K562 (cell line): ENCODE measurements around the gene WTIP. TPM values are rescaled to one million over a fixed set of nuclear protein-coding genes. Genes with fewer than 3 reads are reported as not detected.

Experiments used
- ATAC-seq: fragments of 200-7000 bp; cut with Tn5 transposase; 3 replicates; pipeline ENCODE4 v1.9.1; 2020; ENCODE audit warnings: moderate library complexity
- BruUV-seq: library from RNA; stranded (reverse); fragments of 400-500 nt; replicated peaks from 2 replicates; lab custom pipeline; 2021; lab: Mats Ljungman, UMichigan
- CTCF ChIA-PET: fragments of 300-600 bp; formaldehyde crosslinking; extraction: SDS; loops from one replicate; lab custom pipeline; 2021; ENCODE audit warnings: low intra/inter-chr PET ratio; lab: Yijun Ruan, JAX
- POLR2A ChIA-PET: fragments of 300-600, 350-650 bp; sonication (Branson Sonifier 250); formaldehyde crosslinking; extraction: SDS; loops from one replicate; lab custom pipeline; 2021; ENCODE audit warnings: antibody characterized with exemption, inconsistent platforms; lab: Yijun Ruan, JAX
- DNase-seq, 4 experiments: peaks; one replicate each; pipeline versions ENCODE4 v3.0.0 to v3.0.0-alpha.2; 2011 to 2018; ENCODE audit warnings: low spot score in 3 of 4, mixed read lengths in 3 of 4; ENCODE audit errors: extremely low read depth in 1 of 4
- FAIRE-seq: peaks from 2 replicates; lab custom pipeline; 2011; peaks lifted over from hg19 to GRCh38; lab: Jason Lieb, UNC
- H2AFZ ChIP-seq: 2 replicates; pipeline ENCODE4 v1.6.0; 2011; ENCODE audit warnings: low read depth, low read length, control low read depth, inconsistent platforms
- H3K27ac ChIP-seq: fragments of 200-600 bp; 3 replicates; pipeline ENCODE4 v1.8.0; 2011; ENCODE audit warnings: low read depth, mild to moderate bottlenecking, control low read depth, inconsistent platforms, low read length, moderate library complexity, mixed read lengths; ENCODE audit errors: extremely low read depth
- H3K27me3 ChIP-seq, 2 experiments: fragments of 300-600 bp in 1 of 2; 2 replicates in 1 of 2; 3 replicates in 1 of 2; pipeline versions ENCODE4 v1.6.0 to v1.8.0; 2011; ENCODE audit warnings: inconsistent platforms in 2 of 2, low read length in 2 of 2, mild to moderate bottlenecking in 1 of 2, mixed read lengths in 1 of 2, moderate library complexity in 1 of 2; ENCODE audit not compliant: control insufficient read depth in 2 of 2, insufficient read depth in 2 of 2
- H3K36me3 ChIP-seq: fragments of 300-600 bp; 3 replicates; pipeline ENCODE4 v1.8.0; 2011; ENCODE audit warnings: mild to moderate bottlenecking, low read length, inconsistent platforms; ENCODE audit not compliant: control insufficient read depth, insufficient read depth
- H3K4me1 ChIP-seq, 2 experiments: fragments of 200-600 bp in 1 of 2; replicated peaks in 1 of 2; 2 replicates in 1 of 2; 3 replicates in 1 of 2; pipeline versions ENCODE4 v1.5.1 to v1.8.0; 2011; ENCODE audit warnings: inconsistent platforms in 2 of 2, low read length in 2 of 2, mild to moderate bottlenecking in 1 of 2, mixed read lengths in 1 of 2, moderate library complexity in 1 of 2; ENCODE audit not compliant: control insufficient read depth in 2 of 2, insufficient read depth in 2 of 2
- H3K4me2 ChIP-seq: 2 replicates; pipeline ENCODE4 v1.6.1; 2011; ENCODE audit warnings: low read length, control low read depth, inconsistent platforms, mixed read lengths; ENCODE audit not compliant: insufficient read depth
- H3K4me3 ChIP-seq: fragments of 200-600 bp; sonication (generic), shearing (Covaris generic); 2 replicates; pipeline ENCODE4 v1.5.1; 2016; ENCODE audit warnings: control low read depth, inconsistent platforms
- H3K79me2 ChIP-seq: fragments of 200-600 bp; 3 replicates; pipeline ENCODE4 v1.8.0; 2011; ENCODE audit warnings: low read length, inconsistent platforms; ENCODE audit not compliant: control insufficient read depth, insufficient read depth
- H3K9ac ChIP-seq, 2 experiments: 2 replicates each; pipeline versions ENCODE4 v1.6.0 to v1.6.1; 2011; ENCODE audit warnings: low read depth in 2 of 2, low read length in 2 of 2, control low read depth in 1 of 2, inconsistent platforms in 1 of 2, mild to moderate bottlenecking in 1 of 2, mixed read lengths in 1 of 2; ENCODE audit not compliant: insufficient read depth in 1 of 2
- H3K9me1 ChIP-seq: one replicate; pipeline ENCODE4 v1.6.0; 2011; ENCODE audit warnings: inconsistent platforms, mild to moderate bottlenecking, low read length, moderate library complexity; ENCODE audit not compliant: control insufficient read depth, insufficient read depth
- H3K9me3 ChIP-seq: replicated peaks from 2 replicates; pipeline ENCODE4 v1.5.1; 2011; ENCODE audit warnings: low read depth, low read length, inconsistent platforms; ENCODE audit not compliant: control insufficient read depth, insufficient read depth
- H4K20me1 ChIP-seq: replicated peaks from 2 replicates; pipeline ENCODE4 v1.6.1; 2011; ENCODE audit warnings: low read length, inconsistent platforms, mixed read lengths; ENCODE audit not compliant: control insufficient read depth, insufficient read depth
- CAMTA2 ChIP-seq: fragments of 250-450 bp; sonication (Bioruptor Pico); conservative IDR thresholded peaks from 2 replicates; pipeline ENCODE4 v1.5.1; 2022
- NR2C2 ChIP-seq, 2 experiments: fragments of 200-800 bp in 1 of 2; sonication (Bioruptor generic) in 1 of 2; sonication (generic) in 1 of 2; formaldehyde crosslinking in 1 of 2; IDR thresholded peaks; 2 replicates each; pipeline versions ENCODE4 v1.6.1 to v1.8.0; 2016 to 2022; ENCODE audit warnings: mild to moderate bottlenecking in 1 of 2, missing compliant biosample characterization in 1 of 2, missing genetic modification characterization in 1 of 2, missing genetic modification reagents in 1 of 2
- POLR2AphosphoS5 ChIP-seq: IDR thresholded peaks from 2 replicates; pipeline ENCODE4 v1.6.1; 2011; ENCODE audit warnings: mild to moderate bottlenecking, low read depth, low read length, moderate library complexity; ENCODE audit not compliant: control insufficient read depth, insufficient read depth
- RBFOX2 ChIP-seq: fragments of 200-400 bp; formaldehyde crosslinking; IDR thresholded peaks from 2 replicates; pipeline ENCODE4 v1.6.1; 2017; ENCODE audit warnings: low read depth, mild to moderate bottlenecking, low read length, moderate library complexity
- SMARCA4 ChIP-seq: fragments of 450-650 bp; IDR thresholded peaks from 2 replicates; pipeline ENCODE4 v1.6.1; 2016
- WGBS: fragments of 100-300 bp; shearing (Covaris generic); methylation state at CpG from one replicate; pipeline ENCODE4 v1.1.6; 2016; ENCODE audit warnings: low coverage, mixed read lengths; ENCODE audit not compliant: insufficient coverage; ENCODE audit errors: missing lambda C conversion rate; 5-methylcytosine and 5-hydroxymethylcytosine counted together
- in situ Hi-C: fragments of 300-500 bp; cut with MboI; formaldehyde crosslinking; loops from 4 replicates; pipeline ENCODE4 v1.15.0; 2018; ENCODE audit warnings: inconsistent platforms, mixed read lengths
- intact Hi-C: fragments of 100-400 bp; cut with micrococcal nuclease; formaldehyde crosslinking; loops from 2 replicates; pipeline ENCODE4 v1.14.2; 2022
- polyA plus RNA-seq, 8 experiments: library from polyadenylated mRNA; depleted of rRNA in 4 of 8; stranded (reverse) in 5 of 8; unstranded in 3 of 8; fragments of >200 nt; fragmentation: Nextera tagmentation in 2 of 8; fragmentation: Illumina TruSeq in 1 of 8; extraction: Ambion mirVana in 2 of 8; extraction: Trizol in 1 of 8; gene quantifications; 2 replicates each; pipeline versions ENCODE4 v1.2.1 to v1.2.3, GENCODE V29; 2011 to 2014; ENCODE audit warnings: inconsistent platforms in 1 of 8, missing spikeins in 1 of 8
- total RNA-seq, 7 experiments: library from RNA; depleted of rRNA in 6 of 7; stranded (reverse); fragments of >200 nt in 6 of 7; fragmentation: Illumina TruSeq in 2 of 7; extraction: Trizol in 2 of 7; gene quantifications; 2 replicates each; pipeline versions ENCODE4 v1.2.1 to v1.2.3, GENCODE V29; 2011 to 2021; ENCODE audit warnings: low replicate concordance in 1 of 7

WTIP gene
- total and polyA plus RNA-seq, 9 of the 15 experiments (the other 6 are each of a cell fraction or from before 2014, with no cell fraction given) = under 0.01 to 0.54 (median 0.27) TPM; not detected in 1

DNA sequence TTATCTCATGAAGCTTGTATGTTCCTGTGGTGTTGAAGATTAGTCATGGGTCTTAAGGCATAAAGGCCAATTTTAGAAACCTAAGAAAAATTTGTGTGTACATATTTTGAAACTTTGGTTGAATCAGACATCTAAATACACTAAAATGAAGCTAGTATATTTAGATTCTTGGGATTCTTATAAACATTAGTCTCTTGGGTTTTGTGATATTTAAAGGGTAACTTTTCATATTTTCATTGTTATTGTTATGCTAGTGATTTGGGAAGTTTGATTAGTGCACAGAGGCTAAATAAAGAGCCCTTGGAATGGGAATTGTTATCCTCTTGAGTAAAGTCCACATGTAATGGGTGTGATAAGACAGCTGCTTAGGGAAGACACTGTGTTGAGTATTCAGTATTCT, 28.8 kb upstream of the WTIP start:
- ATAC-seq = no peak
- Histone ChIP-seq H2AFZ (no peak overlapping the region), H3K9me3 (no peaks in the 10 kb centered on the region), H3K9ac (no peak overlapping the region), H3K9me1 (no peaks in the 10 kb centered on the region), H3K27me3 (no peaks in the 10 kb centered on the region), H3K4me1 (no peaks in the 10 kb centered on the region), H3K4me2 (no peak overlapping the region), H4K20me1 (peaks cover 8% of the 10 kb centered on the region; the same call in 1 of the 2 replicates), H3K4me3 (no peak overlapping the region), H3K36me3 (peaks cover 89% of the 10 kb centered on the region), H3K79me2 (peaks cover 54% of the 10 kb centered on the region), H3K27ac (no peak overlapping the region)
- intact Hi-C loops = no loop called here
- BruUV-seq = TSS peak; percentile 10
- TF ChIP-seq RBFOX2 = 0 out of 2 replicates have a peak, but pooled peaks have one; percentile 10
- no peak for TF ChIP-seq SMARCA4
- in situ Hi-C loops = no loop called here
- ChIA-PET POLR2A (interaction anchor here (0.7 to 1.2 kb wide), 4 partner anchors 11 to 32 kb away, joined by 3 read pairs; no protein-coding TSS in a partner anchor), CTCF (no interaction called here)
- no peak for FAIRE-seq
- DNase-seq = no peak

DNA sequence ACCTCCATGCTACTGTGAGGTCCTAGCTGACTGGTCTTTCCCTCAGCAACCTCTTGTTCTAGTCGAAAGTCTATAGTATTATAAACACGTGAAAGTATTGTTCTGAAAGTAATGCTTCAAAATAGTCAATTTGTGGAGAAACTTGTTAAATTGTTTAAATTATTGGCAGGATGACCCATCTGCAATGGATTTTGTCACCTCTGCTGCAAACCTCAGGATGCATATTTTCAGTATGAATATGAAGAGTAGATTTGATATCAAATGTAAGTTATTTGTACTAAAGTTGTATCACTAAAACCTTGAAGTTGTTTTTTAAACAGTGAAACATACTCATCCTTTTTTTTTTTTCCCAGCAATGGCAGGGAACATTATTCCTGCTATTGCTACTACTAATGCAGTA, 27.5 kb upstream of the WTIP start:
- CTCF ChIA-PET = interaction anchor here (0.6 to 0.7 kb wide), 2 partner anchors 62 to 287 kb away, joined by 3 to 5 read pairs; no protein-coding TSS in a partner anchor
- no peaks in the 10 kb centered on the region for H3K27me3 ChIP-seq
- FAIRE-seq (no peak), ATAC-seq (no peak), DNase-seq (no peak)
- no peak overlapping the region for H3K27ac ChIP-seq
- no TSS peak for BruUV-seq
- WGBS = 91% methylated on average over 2 of the region's 2 CpGs
- no peak overlapping the region for H2AFZ ChIP-seq
- no peaks in the 10 kb centered on the region for H4K20me1 ChIP-seq
- H3K4me1 ChIP-seq = no peaks in the 10 kb centered on the region
- intact Hi-C loops = no loop called here
- H3K36me3 ChIP-seq = peaks cover 88% of the 10 kb centered on the region
- in situ Hi-C loops = no loop called here
- H3K4me2 ChIP-seq = no peak overlapping the region
- no peak overlapping the region for H3K9ac ChIP-seq
- H3K4me3 ChIP-seq = no peak overlapping the region
- no peaks in the 10 kb centered on the region for H3K9me3 ChIP-seq
- peaks cover 54% of the 10 kb centered on the region for H3K79me2 ChIP-seq
- no peak for TF ChIP-seq POLR2AphosphoS5
- TF ChIP-seq NR2C2 (CRISPR knock-in tag; IDR thresholded peaks at IDR 0.05) = no peak
- TF ChIP-seq NR2C2 (tag; IDR thresholded peaks at IDR 0.05) = no peak
- no peak for TF ChIP-seq CAMTA2 (CRISPR knock-in tag)
- POLR2A ChIA-PET = no interaction called here
- H3K9me1 ChIP-seq = no peaks in the 10 kb centered on the region
